GM19455 (cell line): ENCODE measurements around the gene MCTP2.
"Not testable (repeated sequence)": the region's sequence is repeated elsewhere in the genome, so short reads cannot be mapped to it uniquely, and the experiment has no call there.

Experiments
- ATAC-seq: cut with Tn5 transposase; IDR thresholded peaks from one replicate; pipeline ENCODE4 v1.9.1; 2021; ENCODE audit not compliant: unreplicated experiment

Gene MCTP2

GRCh38 chr15:94493586-94493985 is 262.2 kb downstream of the MCTP2 start:
- ATAC-seq, result not testable (repeated sequence)

- no peak for ATAC-seq
Measured at GRCh38 chr15:94494732-94495131, 263.4 kb downstream of the MCTP2 start.

GRCh38 chr15:94503293-94503692 is 271.9 kb downstream of the MCTP2 start:
- ATAC-seq, result no peak

GRCh38 chr15:94509259-94509658 is 277.9 kb downstream of the MCTP2 start:
- no peak for ATAC-seq

DNA sequence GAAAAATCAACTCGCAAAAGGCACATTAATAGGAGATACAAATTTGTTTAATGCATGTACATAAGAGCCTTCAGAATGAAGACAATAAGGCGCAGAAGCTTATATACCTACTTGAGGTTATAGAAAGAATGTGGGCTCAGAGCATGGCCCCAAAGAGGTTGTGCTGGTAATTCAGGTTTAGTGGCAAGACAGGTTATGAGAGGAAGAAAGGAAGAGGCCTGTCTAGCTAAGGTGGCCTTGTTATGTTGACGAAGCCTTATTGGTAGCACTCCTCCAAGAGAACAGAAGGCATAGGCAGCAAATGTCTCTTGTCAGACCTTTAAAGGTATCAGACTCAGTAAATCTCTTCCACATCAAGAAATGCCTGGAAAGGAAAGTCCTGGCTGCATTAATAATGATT is 290.8 kb downstream of the MCTP2 start:
- no peak for ATAC-seq

- ATAC-seq, result no peak
Measured at GRCh38 chr15:94523873-94524272, 292.5 kb downstream of the MCTP2 start.

- no peak for ATAC-seq
Measured at GRCh38 chr15:94524565-94524964, 293.2 kb downstream of the MCTP2 start.

- ATAC-seq, result no peak
Measured at GRCh38 chr15:94526071-94526689, 294.8 kb downstream of the MCTP2 start.

- ATAC-seq, result no peak
Measured at GRCh38 chr15:94532226-94532625, 300.9 kb downstream of the MCTP2 start.
